OCI-LY7 (cell line): ENCODE measurements around the gene SLX4IP. TPM values are rescaled to one million over a fixed set of nuclear protein-coding genes. Genes with fewer than 3 reads are reported as not detected.

Experiments
- BruUV-seq: library from RNA; stranded (reverse); fragments of 400-500 nt; replicated peaks from 2 replicates; lab custom pipeline; 2021; lab: Mats Ljungman, UMichigan
- CTCF ChIA-PET: fragments of 300-600 bp; sonication (Branson Sonifier 250); formaldehyde crosslinking; loops from one replicate; lab custom pipeline; 2022; ENCODE audit warnings: antibody characterized with exemption; ENCODE audit not compliant: unreplicated experiment; lab: Charles Lee
- POLR2A ChIA-PET: fragments of 300-600 bp; sonication (Branson Sonifier 250); formaldehyde crosslinking; loops from one replicate; lab custom pipeline; 2022; ENCODE audit warnings: antibody characterized with exemption; lab: Charles Lee
- DNase-seq: peaks from one replicate; pipeline ENCODE4 v3.0.0-alpha.2; 2015; ENCODE audit warnings: low spot score
- H2AFZ ChIP-seq: fragments of 200-600 bp; sonication (generic), shearing (Covaris generic); 2 replicates; pipeline ENCODE4 v1.6.1; 2014; ENCODE audit warnings: mild to moderate bottlenecking, antibody characterized with exemption, low read length, moderate library complexity
- H3K27ac ChIP-seq: fragments of 200-600 bp; sonication (generic); 2 replicates; pipeline ENCODE4 v1.5.1; 2014; ENCODE audit warnings: mixed run types, low read depth, mild to moderate bottlenecking, moderate library complexity, low read length, inconsistent platforms; ENCODE audit not compliant: poor library complexity, severe bottlenecking
- H3K36me3 ChIP-seq: fragments of 200-600 bp; sonication (generic); 2 replicates; pipeline ENCODE4 v1.6.1; 2014; ENCODE audit warnings: mild to moderate bottlenecking, antibody characterized with exemption, low read length, moderate library complexity, mixed read lengths; ENCODE audit not compliant: insufficient read depth
- H3K4me1 ChIP-seq: fragments of 200-600 bp; sonication (generic); 2 replicates; pipeline ENCODE4 v1.5.1; 2014; ENCODE audit warnings: mild to moderate bottlenecking, low read length; ENCODE audit not compliant: insufficient read depth, poor library complexity, severe bottlenecking
- H3K4me2 ChIP-seq: fragments of 200-600 bp; sonication (generic); 2 replicates; pipeline ENCODE4 v1.6.1; 2014; ENCODE audit warnings: mild to moderate bottlenecking, low read length
- H3K4me3 ChIP-seq: fragments of 200-600 bp; sonication (generic); 2 replicates; pipeline ENCODE4 v1.5.1; 2014; ENCODE audit warnings: mild to moderate bottlenecking, low read depth, low read length; ENCODE audit not compliant: poor library complexity, severe bottlenecking
- H3K79me2 ChIP-seq: fragments of 200-600 bp; sonication (generic); 2 replicates; pipeline ENCODE4 v1.6.1; 2016; ENCODE audit warnings: low read depth, mild to moderate bottlenecking, low read length, moderate library complexity, mixed read lengths; ENCODE audit not compliant: insufficient read depth
- H3K9me2 ChIP-seq: fragments of 200-600 bp; sonication (generic); 2 replicates; pipeline ENCODE4 v1.6.1; 2016; ENCODE audit warnings: mild to moderate bottlenecking, low read length, mixed read lengths; ENCODE audit not compliant: insufficient read depth
- H3K9me3 ChIP-seq: fragments of 200-600 bp; sonication (generic); 2 replicates; pipeline ENCODE4 v1.6.1; 2014; ENCODE audit warnings: mild to moderate bottlenecking, mixed run types, low read length, mixed read lengths
- H4K20me1 ChIP-seq: fragments of 200-600 bp; sonication (generic); 2 replicates; pipeline ENCODE4 v1.6.1; 2014; ENCODE audit warnings: mild to moderate bottlenecking, antibody characterized with exemption, low read length, moderate library complexity, mixed read lengths; ENCODE audit not compliant: insufficient read depth
- EZH2phosphoT487 ChIP-seq: fragments of 200-600 bp; sonication (generic); IDR thresholded peaks from 2 replicates; pipeline ENCODE4 v1.6.1; 2018; ENCODE audit warnings: low read depth, borderline replicate concordance, mild to moderate bottlenecking, mixed run types, antibody characterized with exemption, low read length, moderate library complexity, mixed read lengths
- intact Hi-C: fragments of 100-400 bp; cut with micrococcal nuclease; formaldehyde crosslinking; loops from one replicate; pipeline ENCODE4 v1.10.0; 2022; ENCODE audit not compliant: unreplicated experiment
- total RNA-seq, 2 experiments: library from RNA; depleted of rRNA in 1 of 2; stranded (reverse); fragments of >200 nt in 1 of 2; shearing (Covaris generic) in 1 of 2; gene quantifications; 2 replicates each; pipeline ENCODE4 v1.2.3, GENCODE V29; 2014 to 2022
- TF ChIP-seq, protein P1 (sequence below): fragments of 200-600 bp; sonication (generic); conservative IDR thresholded peaks from 2 replicates; pipeline ENCODE4 v1.5.1; 2014; ENCODE audit warnings: mild to moderate bottlenecking, antibody characterized with exemption, low read length, moderate library complexity, mixed read lengths

The SLX4IP gene
- total RNA-seq, 2 experiments from 2014 or later = 4.1 to 9.2 TPM

DNA sequence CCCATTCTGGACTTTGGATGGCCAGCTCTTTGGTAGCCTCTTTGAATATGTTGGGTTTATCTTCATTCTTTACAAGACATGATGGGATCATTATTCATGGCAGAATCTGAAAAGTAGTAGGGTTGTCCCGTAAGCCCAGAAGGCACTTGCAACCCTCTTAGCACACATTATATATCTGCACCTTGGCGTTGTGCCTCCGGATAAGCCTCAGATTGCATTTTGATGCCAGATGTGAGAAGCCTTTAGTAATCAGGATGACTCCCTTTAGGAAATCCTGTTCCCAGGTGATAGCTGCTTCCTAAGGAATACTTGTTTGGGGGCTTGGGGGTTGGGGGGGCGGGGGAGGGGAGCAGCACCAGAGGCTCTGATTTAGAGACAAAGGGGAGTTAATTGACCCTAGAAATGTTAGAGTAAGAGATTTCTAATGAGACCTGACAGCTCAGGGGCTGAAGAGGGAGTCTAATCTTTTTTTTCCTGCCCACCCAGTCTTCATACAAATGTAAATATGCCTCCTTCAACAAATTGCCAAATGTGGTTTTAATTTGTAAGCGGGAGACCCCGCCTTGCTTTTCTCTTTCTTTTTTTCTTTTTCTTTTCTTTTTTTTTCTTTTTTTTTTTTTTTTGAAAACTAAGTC, 183.6 kb downstream of the SLX4IP start:
- CTCF ChIA-PET = no interaction called here
- no TSS peak for BruUV-seq
- intact Hi-C loops = no loop called here
- no peaks in the 10 kb centered on the region for H3K79me2 ChIP-seq
- no peaks in the 10 kb centered on the region for H3K9me3 ChIP-seq
- H3K27ac ChIP-seq = no peak overlapping the region
- no peaks in the 10 kb centered on the region for H3K36me3 ChIP-seq
- H4K20me1 ChIP-seq = no peaks in the 10 kb centered on the region
- no peak overlapping the region for H3K4me3 ChIP-seq
- H3K4me1 ChIP-seq = no peaks in the 10 kb centered on the region
- POLR2A ChIA-PET = no interaction called here
- DNase-seq = no peak
- TF ChIP-seq, protein P1, sequence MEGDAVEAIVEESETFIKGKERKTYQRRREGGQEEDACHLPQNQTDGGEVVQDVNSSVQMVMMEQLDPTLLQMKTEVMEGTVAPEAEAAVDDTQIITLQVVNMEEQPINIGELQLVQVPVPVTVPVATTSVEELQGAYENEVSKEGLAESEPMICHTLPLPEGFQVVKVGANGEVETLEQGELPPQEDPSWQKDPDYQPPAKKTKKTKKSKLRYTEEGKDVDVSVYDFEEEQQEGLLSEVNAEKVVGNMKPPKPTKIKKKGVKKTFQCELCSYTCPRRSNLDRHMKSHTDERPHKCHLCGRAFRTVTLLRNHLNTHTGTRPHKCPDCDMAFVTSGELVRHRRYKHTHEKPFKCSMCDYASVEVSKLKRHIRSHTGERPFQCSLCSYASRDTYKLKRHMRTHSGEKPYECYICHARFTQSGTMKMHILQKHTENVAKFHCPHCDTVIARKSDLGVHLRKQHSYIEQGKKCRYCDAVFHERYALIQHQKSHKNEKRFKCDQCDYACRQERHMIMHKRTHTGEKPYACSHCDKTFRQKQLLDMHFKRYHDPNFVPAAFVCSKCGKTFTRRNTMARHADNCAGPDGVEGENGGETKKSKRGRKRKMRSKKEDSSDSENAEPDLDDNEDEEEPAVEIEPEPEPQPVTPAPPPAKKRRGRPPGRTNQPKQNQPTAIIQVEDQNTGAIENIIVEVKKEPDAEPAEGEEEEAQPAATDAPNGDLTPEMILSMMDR = no peak
- TF ChIP-seq EZH2phosphoT487 = no peak
- no peak overlapping the region for H3K4me2 ChIP-seq
- no peak overlapping the region for H2AFZ ChIP-seq
- no peaks in the 10 kb centered on the region for H3K9me2 ChIP-seq

DNA sequence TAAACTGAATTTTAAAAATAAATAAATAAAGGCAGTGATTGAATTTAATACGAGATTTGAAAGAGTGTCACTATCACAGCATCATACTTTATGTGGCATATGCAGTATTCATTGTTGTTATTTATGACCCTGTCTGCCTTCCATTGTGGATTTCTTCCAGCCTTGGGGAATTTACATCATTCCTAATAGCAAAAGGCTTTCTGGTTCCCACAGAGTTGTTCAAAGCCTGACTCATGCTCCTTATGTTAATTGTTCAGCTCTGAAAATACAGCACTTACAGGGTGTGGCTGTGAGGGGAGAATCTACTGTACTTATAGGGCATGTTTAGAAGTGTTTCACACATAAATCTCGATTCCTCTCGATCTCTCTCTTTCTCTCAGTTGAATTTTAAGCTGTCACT, 184.3 kb downstream of the SLX4IP start:
- no TSS peak for BruUV-seq
- Histone ChIP-seq H3K27ac (no peak overlapping the region), H3K4me3 (no peak overlapping the region), H4K20me1 (no peaks in the 10 kb centered on the region), H2AFZ (no peak overlapping the region), H3K4me2 (no peak overlapping the region), H3K36me3 (no peaks in the 10 kb centered on the region), H3K79me2 (no peaks in the 10 kb centered on the region), H3K9me3 (no peaks in the 10 kb centered on the region), H3K9me2 (no peaks in the 10 kb centered on the region), H3K4me1 (no peaks in the 10 kb centered on the region)
- no peak for DNase-seq
- ChIA-PET CTCF (no interaction called here), POLR2A (interaction anchor here (0.5 kb wide), 1 partner anchor 233 kb away, joined by 6 read pairs; no protein-coding TSS in a partner anchor)
- TF ChIP-seq, protein P1 = no peak
- TF ChIP-seq EZH2phosphoT487 = no peak
- intact Hi-C loops = no loop called here

DNA sequence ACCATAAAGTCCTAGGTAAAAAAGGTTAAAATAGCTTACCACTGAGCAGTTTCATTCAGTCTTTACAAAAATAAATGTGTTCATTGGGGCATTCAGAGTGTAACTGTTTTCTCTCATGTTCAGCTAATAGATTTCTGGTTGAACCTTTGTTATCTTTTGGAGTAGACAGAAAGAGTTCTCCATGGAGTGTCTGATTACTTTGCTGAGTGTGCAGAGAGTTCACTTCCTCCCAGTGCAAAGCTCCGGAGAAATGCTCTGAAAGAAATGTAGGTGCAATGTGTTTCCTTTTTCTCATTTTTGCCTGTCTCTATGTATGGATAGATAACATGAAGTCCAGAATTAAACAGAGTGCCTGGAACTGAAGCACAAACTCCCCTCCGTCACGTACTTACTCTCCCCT, 186.0 kb downstream of the SLX4IP start:
- no peaks in the 10 kb centered on the region for H4K20me1 ChIP-seq
- no peak overlapping the region for H3K4me2 ChIP-seq
- H3K4me3 ChIP-seq = no peak overlapping the region
- H3K79me2 ChIP-seq = no peaks in the 10 kb centered on the region
- H3K36me3 ChIP-seq = no peaks in the 10 kb centered on the region
- intact Hi-C loops = no loop called here
- no peak overlapping the region for H2AFZ ChIP-seq
- H3K4me1 ChIP-seq = no peaks in the 10 kb centered on the region
- no TSS peak for BruUV-seq
- CTCF ChIA-PET = no interaction called here
- H3K9me2 ChIP-seq = no peaks in the 10 kb centered on the region
- H3K27ac ChIP-seq = no peak overlapping the region
- TF ChIP-seq EZH2phosphoT487 = no peak
- TF ChIP-seq, protein P1 = no peak
- no peaks in the 10 kb centered on the region for H3K9me3 ChIP-seq
- POLR2A ChIA-PET = no interaction called here
- DNase-seq = no peak
